ENCODE data around the gene PHF20. TPM values are rescaled to one million over a fixed set of nuclear protein-coding genes. Genes with fewer than 3 reads are reported as not detected.

PHF20 gene
- total RNA-seq, 4 donors from 2014 or later = 30.5 to 53.3 (median 33.4) TPM

Other genes starting within 250 kb of the PHF20 start
- not detected for gene C20orf173, start 242.4 kb upstream of the PHF20 start, total RNA-seq
- gene ERGIC3, start 229.9 kb upstream of the PHF20 start, total RNA-seq = 100 to 1,000 TPM; 148 to 222 (median 201) TPM
- gene SPAG4, start 156.2 kb upstream of the PHF20 start, total RNA-seq = 1 to 10 TPM in 3 of 4 donors, not detected in 1; 1.2 to 2.5 (median 1.9) TPM
- gene CPNE1, start 107.1 kb upstream of the PHF20 start, total RNA-seq = 100 to 1,000 TPM in 2 of 4 donors, 10 to 100 TPM in 2; 51.8 to 172 (median 122) TPM
- gene RBM12, start 107.1 kb upstream of the PHF20 start, total RNA-seq = 10 to 100 TPM; 13.5 to 27.8 (median 21.4) TPM
- 10 to 100 TPM; 39.6 to 48.4 (median 44.0) TPM for gene NFS1, start 72.7 kb upstream of the PHF20 start, total RNA-seq
- gene ROMO1, start 72.6 kb upstream of the PHF20 start, total RNA-seq = 100 to 1,000 TPM in 3 of 4 donors, 10 to 100 TPM in 1; 57.4 to 242 (median 150) TPM
- gene RBM39, start 29.8 kb upstream of the PHF20 start, total RNA-seq = 100 to 1,000 TPM; 165 to 303 (median 188) TPM
- 100 to 1,000 TPM in 1 of 4 donors, 10 to 100 TPM in 3; 70.0 to 122 (median 89.9) TPM for gene SCAND1, start 182.5 kb downstream of the PHF20 start, total RNA-seq
- gene CNBD2, start 196.6 kb downstream of the PHF20 start, total RNA-seq = 10 to 100 TPM in 1 of 4 donors, 1 to 10 TPM in 3; 6.2 to 11.5 (median 7.6) TPM

Measured in lower leg skin (tissue), 4 donors.